GM21515 (cell line): Measurements from ENCODE around the gene SETD7.

Source experiments
- ATAC-seq: cut with Tn5 transposase; IDR thresholded peaks from one replicate; pipeline ENCODE4 v1.9.1; 2021; ENCODE audit not compliant: unreplicated experiment

Gene SETD7

GRCh38 chr4:139514382-139515059 is 41.5 kb downstream of the SETD7 start:
- ATAC-seq = no peak

- no peak for ATAC-seq
Observed at GRCh38 chr4:139511320-139511719, 44.7 kb downstream of the SETD7 start.

GRCh38 chr4:139509727-139510410 is 46.1 kb downstream of the SETD7 start:
- no peak for ATAC-seq

- no peak for ATAC-seq
Observed at GRCh38 chr4:139508581-139509237, 47.3 kb downstream of the SETD7 start.

GRCh38 chr4:139506774-139507173 is 49.2 kb downstream of the SETD7 start:
- ATAC-seq = no peak

- ATAC-seq = no peak
Observed at GRCh38 chr4:139503622-139504166, 52.3 kb downstream of the SETD7 start.

GRCh38 chr4:139501927-139502899 is 53.8 kb downstream of the SETD7 start:
- no peak for ATAC-seq

GRCh38 chr4:139501527-139501926 is 54.5 kb downstream of the SETD7 start:
- no peak for ATAC-seq

- ATAC-seq = no peak
Observed at GRCh38 chr4:139501117-139501516, 54.9 kb downstream of the SETD7 start.

- no peak for ATAC-seq
Observed at GRCh38 chr4:139499186-139499585, 56.8 kb downstream of the SETD7 start.

GRCh38 chr4:139493176-139493575 is 62.8 kb downstream of the SETD7 start:
- ATAC-seq = no peak

- ATAC-seq = no peak
Observed at GRCh38 chr4:139492429-139492828, 63.6 kb downstream of the SETD7 start.

- ATAC-seq = no peak
Observed at GRCh38 chr4:139489638-139490037, 66.4 kb downstream of the SETD7 start.

- ATAC-seq = no peak
Observed at GRCh38 chr4:139488442-139488841, 67.6 kb downstream of the SETD7 start.

GRCh38 chr4:139484783-139485311 is 71.2 kb downstream of the SETD7 start:
- ATAC-seq = no peak

- no peak for ATAC-seq
Observed at GRCh38 chr4:139483000-139483399, 73.0 kb downstream of the SETD7 start.

GRCh38 chr4:139481465-139481864 is 74.6 kb downstream of the SETD7 start:
- ATAC-seq = no peak

GRCh38 chr4:139476363-139476762 is 79.7 kb downstream of the SETD7 start:
- ATAC-seq = no peak

GRCh38 chr4:139472852-139473251 is 83.2 kb downstream of the SETD7 start:
- ATAC-seq = no peak

GRCh38 chr4:139470997-139471665 is 84.9 kb downstream of the SETD7 start:
- no peak for ATAC-seq
